Keratinocyte (primary cell): ENCODE data around the gene SYNE1. TPM values are rescaled to one million over a fixed set of nuclear protein-coding genes. Genes with fewer than 3 reads are reported as not detected.

Experiments
- DNase-seq: peaks from one replicate; pipeline ENCODE4 v3.0.0-alpha.2; 2011; ENCODE audit warnings: low read depth, missing footprints, low spot score
- FAIRE-seq: peaks from 2 replicates; lab custom pipeline; 2011; peaks lifted over from hg19 to GRCh38; lab: Jason Lieb, UNC
- H2AFZ ChIP-seq: 2 replicates; pipeline ENCODE4 v1.6.0; 2012; ENCODE audit warnings: low read length, control low read depth, inconsistent platforms; ENCODE audit not compliant: control insufficient read depth
- H3K27ac ChIP-seq: 2 replicates; pipeline ENCODE4 v1.5.1; 2011; ENCODE audit warnings: low read length; ENCODE audit not compliant: control insufficient read depth, insufficient read depth
- H3K27me3 ChIP-seq: 3 replicates; pipeline ENCODE4 v1.6.0; 2011; ENCODE audit warnings: low read length; ENCODE audit not compliant: control insufficient read depth, insufficient read depth; ENCODE audit errors: extremely low read depth
- H3K36me3 ChIP-seq, 2 experiments: 2 replicates in 1 of 2; 3 replicates in 1 of 2; pipeline ENCODE4 v1.5.1; 2011; ENCODE audit warnings: low read length in 2 of 2, mild to moderate bottlenecking in 1 of 2; ENCODE audit not compliant: control insufficient read depth in 2 of 2, insufficient read depth in 2 of 2; ENCODE audit errors: extremely low read depth in 1 of 2
- H3K4me1 ChIP-seq: 3 replicates; pipeline ENCODE4 v1.5.1; 2011; ENCODE audit warnings: low read length; ENCODE audit not compliant: control insufficient read depth, insufficient read depth; ENCODE audit errors: extremely low read depth
- H3K4me2 ChIP-seq: 3 replicates; pipeline ENCODE4 v1.6.0; 2011; ENCODE audit warnings: low read depth, low read length; ENCODE audit not compliant: control insufficient read depth, insufficient read depth; ENCODE audit errors: extremely low read depth
- H3K4me3 ChIP-seq, 3 experiments: fragments of 200-600 bp in 1 of 3; sonication (generic) in 1 of 3; 2 replicates in 2 of 3; 3 replicates in 1 of 3; pipeline ENCODE4 v1.5.1; 2011 to 2016; ENCODE audit warnings: low read length in 3 of 3, mild to moderate bottlenecking in 3 of 3, control low read depth in 2 of 3, inconsistent platforms in 1 of 3, low read depth in 1 of 3, mixed read lengths in 1 of 3, mixed run types in 1 of 3, moderate library complexity in 1 of 3; ENCODE audit not compliant: control insufficient read depth in 2 of 3, insufficient read depth in 2 of 3; ENCODE audit errors: extremely low read depth in 1 of 3
- H3K79me2 ChIP-seq: 2 replicates; pipeline ENCODE4 v1.6.0; 2012; ENCODE audit warnings: low read length; ENCODE audit not compliant: control insufficient read depth, insufficient read depth
- H3K9ac ChIP-seq: 3 replicates; pipeline ENCODE4 v1.6.0; 2011; ENCODE audit warnings: low read length; ENCODE audit not compliant: control insufficient read depth, insufficient read depth; ENCODE audit errors: extremely low read depth
- H3K9me1 ChIP-seq: 3 replicates; pipeline ENCODE4 v1.6.0; 2011; ENCODE audit warnings: low read length; ENCODE audit not compliant: control insufficient read depth, insufficient read depth; ENCODE audit errors: extremely low read depth
- H3K9me3 ChIP-seq: 2 replicates; pipeline ENCODE4 v1.5.1; 2012; ENCODE audit warnings: low read depth, low read length; ENCODE audit not compliant: control insufficient read depth
- H4K20me1 ChIP-seq: 3 replicates; pipeline ENCODE4 v1.6.0; 2011; ENCODE audit warnings: low read length; ENCODE audit not compliant: control insufficient read depth, insufficient read depth; ENCODE audit errors: extremely low read depth
- EZH2 ChIP-seq: IDR thresholded peaks from one replicate; pipeline ENCODE4 v1.6.1; 2012; ENCODE audit warnings: inconsistent platforms, mild to moderate bottlenecking, low read length, moderate library complexity
- dilution Hi-C: fragments of 300-500 bp; cut with MboI; formaldehyde crosslinking; loops from one replicate; pipeline ENCODE4 v1.7.0; 2020; ENCODE audit warnings: low sequenced_read_pairs; ENCODE audit not compliant: extremely low pct_ligation_motif_present
- polyA plus RNA-seq, 5 experiments: library from polyadenylated mRNA; depleted of rRNA in 3 of 5; stranded (reverse) in 3 of 5; stranded (forward) in 1 of 5; unstranded in 1 of 5; fragments of >200 nt; gene quantifications; 1 replicate in 1 of 5; 2 replicates in 3 of 5; 3 replicates in 1 of 5; pipeline versions ENCODE4 v1.2.1 to v1.2.3, GENCODE V29; 2011 to 2012; ENCODE audit warnings: missing spikeins in 2 of 5, low read depth in 1 of 5, low replicate concordance in 1 of 5
- TF ChIP-seq, protein P1 (sequence below), 3 experiments: IDR thresholded peaks in 1 of 3; conservative IDR thresholded peaks in 1 of 3; optimal IDR thresholded peaks in 1 of 3; 2 replicates in 2 of 3; 3 replicates in 1 of 3; pipeline versions ENCODE3 to v1.5.1; 2011; ENCODE audit warnings: low read length in 3 of 3, mild to moderate bottlenecking in 3 of 3, moderate library complexity in 2 of 3, control low read depth in 1 of 3, inconsistent platforms in 1 of 3; ENCODE audit not compliant: insufficient read depth in 2 of 3; ENCODE audit errors: extremely low read depth in 1 of 3

The SYNE1 gene
- polyA plus RNA-seq, 1 donor (not counting 4 experiments of a cell fraction or from before 2014, with no cell fraction given), result 4.0 TPM

DNA sequence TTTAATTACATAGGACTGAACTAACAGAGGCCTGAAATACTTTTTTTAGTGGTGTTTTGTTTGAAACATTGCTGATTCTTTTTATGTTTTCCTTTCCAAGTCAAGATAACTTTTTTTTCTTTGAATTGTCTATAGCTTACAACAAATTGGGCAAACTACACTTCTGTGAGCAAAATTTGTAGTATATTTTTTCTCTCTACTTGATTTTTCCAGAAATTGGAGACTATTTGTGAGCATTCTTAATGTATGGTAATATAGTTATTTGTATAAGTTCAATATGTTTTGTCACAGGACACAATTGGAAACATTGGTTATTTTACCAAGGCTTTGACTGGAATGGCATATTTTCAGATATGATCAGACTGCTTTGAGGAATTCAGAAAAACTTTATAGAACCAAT is 216.5 kb downstream of the SYNE1 start:
- no peak overlapping the region for H3K9ac ChIP-seq
- H3K4me1 ChIP-seq, result no peaks in the 10 kb centered on the region
- FAIRE-seq (no peak), DNase-seq (no peak)
- no peaks in the 10 kb centered on the region for H3K9me3 ChIP-seq
- no peaks in the 10 kb centered on the region for H3K9me1 ChIP-seq
- no peaks in the 10 kb centered on the region for H3K36me3 ChIP-seq
- no peak overlapping the region for H3K27ac ChIP-seq
- no peak overlapping the region for H2AFZ ChIP-seq
- dilution Hi-C loops, result no loop called here
- H4K20me1 ChIP-seq, result no peaks in the 10 kb centered on the region
- no peaks in the 10 kb centered on the region for H3K79me2 ChIP-seq
- no peak overlapping the region for H3K4me2 ChIP-seq
- no peaks in the 10 kb centered on the region for H3K27me3 ChIP-seq
- TF ChIP-seq EZH2, result no peak
- TF ChIP-seq, protein P1, sequence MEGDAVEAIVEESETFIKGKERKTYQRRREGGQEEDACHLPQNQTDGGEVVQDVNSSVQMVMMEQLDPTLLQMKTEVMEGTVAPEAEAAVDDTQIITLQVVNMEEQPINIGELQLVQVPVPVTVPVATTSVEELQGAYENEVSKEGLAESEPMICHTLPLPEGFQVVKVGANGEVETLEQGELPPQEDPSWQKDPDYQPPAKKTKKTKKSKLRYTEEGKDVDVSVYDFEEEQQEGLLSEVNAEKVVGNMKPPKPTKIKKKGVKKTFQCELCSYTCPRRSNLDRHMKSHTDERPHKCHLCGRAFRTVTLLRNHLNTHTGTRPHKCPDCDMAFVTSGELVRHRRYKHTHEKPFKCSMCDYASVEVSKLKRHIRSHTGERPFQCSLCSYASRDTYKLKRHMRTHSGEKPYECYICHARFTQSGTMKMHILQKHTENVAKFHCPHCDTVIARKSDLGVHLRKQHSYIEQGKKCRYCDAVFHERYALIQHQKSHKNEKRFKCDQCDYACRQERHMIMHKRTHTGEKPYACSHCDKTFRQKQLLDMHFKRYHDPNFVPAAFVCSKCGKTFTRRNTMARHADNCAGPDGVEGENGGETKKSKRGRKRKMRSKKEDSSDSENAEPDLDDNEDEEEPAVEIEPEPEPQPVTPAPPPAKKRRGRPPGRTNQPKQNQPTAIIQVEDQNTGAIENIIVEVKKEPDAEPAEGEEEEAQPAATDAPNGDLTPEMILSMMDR (optimal IDR thresholded peaks at IDR 0.05 in 1 of 3, IDR thresholded peaks at IDR 0.05 in 1 of 3, conservative IDR thresholded peaks at IDR 0.05 in 1 of 3; ENCODE audit: extremely low read depth in 1 of 3, insufficient read depth in 2 of 3, low read length in 3 of 3), result no peak
- no peak overlapping the region for H3K4me3 ChIP-seq

DNA sequence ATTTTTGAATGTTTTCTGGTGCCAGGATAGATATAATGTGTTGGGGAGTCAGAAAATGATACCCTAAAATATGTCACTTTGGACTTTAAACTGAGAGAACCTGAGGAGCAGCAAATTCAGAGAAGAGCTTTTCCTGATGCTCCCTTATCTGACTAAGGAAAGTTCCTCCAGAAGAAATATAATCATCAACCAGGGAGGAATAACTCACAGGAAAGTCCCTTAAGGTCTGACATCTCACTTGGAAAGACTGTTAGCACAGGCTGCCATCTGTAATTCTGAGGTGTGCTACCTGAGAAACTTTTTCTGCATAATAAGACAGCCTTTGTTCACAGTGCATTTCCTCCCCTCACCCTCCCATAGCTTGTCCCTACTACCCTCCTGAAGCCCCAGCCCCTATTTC is 218.6 kb downstream of the SYNE1 start:
- TF ChIP-seq, protein P1 (optimal IDR thresholded peaks at IDR 0.05 in 1 of 3, IDR thresholded peaks at IDR 0.05 in 1 of 3, conservative IDR thresholded peaks at IDR 0.05 in 1 of 3; ENCODE audit: extremely low read depth in 1 of 3, insufficient read depth in 2 of 3, low read length in 3 of 3), result no peak
- no peak for TF ChIP-seq EZH2
- H3K9me3 ChIP-seq, result no peaks in the 10 kb centered on the region
- FAIRE-seq (no peak), DNase-seq (no peak)
- no peaks in the 10 kb centered on the region for H3K27me3 ChIP-seq
- no peaks in the 10 kb centered on the region for H3K9me1 ChIP-seq
- no peak overlapping the region for H3K4me3 ChIP-seq
- H4K20me1 ChIP-seq, result no peaks in the 10 kb centered on the region
- dilution Hi-C loops, result no loop called here
- no peak overlapping the region for H2AFZ ChIP-seq
- H3K36me3 ChIP-seq, result no peaks in the 10 kb centered on the region
- H3K4me1 ChIP-seq, result no peaks in the 10 kb centered on the region
- no peak overlapping the region for H3K9ac ChIP-seq
- no peaks in the 10 kb centered on the region for H3K79me2 ChIP-seq
- H3K4me2 ChIP-seq, result no peak overlapping the region
- H3K27ac ChIP-seq, result no peak overlapping the region
